Heart left ventricle (tissue), 13 donors: ENCODE results near the gene SPAM1.

Experiments used
- CTCF ChIP-seq, 12 donors: fragments of 200-600 bp; sonication (generic) in 4 of 12; IDR thresholded peaks; one replicate each; pipeline versions ENCODE4 v1.5.0 to v1.8.0; 2018 to 2022; ENCODE audit warnings: antibody characterized with exemption in 12 of 12, mild to moderate bottlenecking in 5 of 12
- POLR2A ChIP-seq, 2 donors: fragments of 450-650 bp; IDR thresholded peaks; one replicate each; pipeline ENCODE4 v1.6.1; 2017; ENCODE audit warnings: antibody characterized with exemption in 2 of 2, mild to moderate bottlenecking in 2 of 2, moderate library complexity in 2 of 2
- donor health status: ischemic (EF 13 %, LVEDD 7.1; RV severe dilation, severe dysfunction).
- donor health status: DM: no; HTN: yes; CAD: no.
- donor health status: DM: no; HTN: no; CAD: no.
- donor health status: ischemic (EF 25% LVEDD 6.9; RV normal size, moderate dysfunction).
- donor health status: ischemic (EF 25% LVEDD 5.7; RV mildly dilated, moderate dysfunction).
- donor health status: ischemic (EF 35%, LVEDD 5.7; RV mildly dilated, moderate dysfunction).
- donor health status: nonischemic (EF 11% LVEDD 7.7; RV severe dilation, severe dysfunction).
- donor health status: DM: yes; HTN: yes; CAD: no.
- donor health status: PGD.
- donor health status: ischemic (EF 29% LVEDD 5.4; RV normal size, mild dysfunction).
- donor health status: nonischemic (EF 23%, LVEDD 6.1; RV moderate dilation, normal function).

GRCh38 chr7:123999703-124000102, 74.7 kb downstream of the SPAM1 start:
- TF ChIP-seq CTCF (IDR thresholded peaks at IDR 0.05) (no peak), POLR2A (IDR thresholded peaks at IDR 0.05) (no peak)
